Stimulated activated naive B cell treated with anti-CD40 and anti-IgM and Interleukin-4, amounts not matched to agents 10 μg/mL and 1 μg/mL and 100 μg/mL, for 72 hours (primary cell): Measurements from ENCODE around the gene RIMS4.

Source experiments
- ATAC-seq, 2 donors: fragments of 150-1000 bp; cut with Tn5 transposase; replicated peaks; 2 replicates each; pipeline ENCODE4 v1.10.0; 2021; ENCODE audit warnings: moderate library complexity in 1 of 2
- DNase-seq: peaks from one replicate; pipeline ENCODE4 v3.0.0; 2021
- H3K27ac Mint-ChIP-seq: one replicate; pipeline ENCODE4 v1.8.0; 2022; ENCODE audit warnings: mild to moderate bottlenecking, mixed read lengths
- H3K27me3 Mint-ChIP-seq, 2 donors: one replicate each; pipeline ENCODE4 v1.8.0; 2022; ENCODE audit warnings: mixed read lengths in 2 of 2
- H3K36me3 Mint-ChIP-seq, 2 donors: one replicate each; pipeline ENCODE4 v1.8.0; 2022; ENCODE audit warnings: mixed read lengths in 2 of 2, mild to moderate bottlenecking in 1 of 2
- H3K4me1 Mint-ChIP-seq, 2 donors: one replicate each; pipeline ENCODE4 v1.8.0; 2022; ENCODE audit warnings: mixed read lengths in 2 of 2, mild to moderate bottlenecking in 1 of 2
- H3K4me3 Mint-ChIP-seq, 2 donors: one replicate each; pipeline ENCODE4 v1.8.0; 2022; ENCODE audit warnings: mild to moderate bottlenecking in 2 of 2, mixed read lengths in 2 of 2, moderate library complexity in 1 of 2
- H3K9me3 Mint-ChIP-seq, 2 donors: one replicate each; pipeline ENCODE4 v1.8.0; 2022; ENCODE audit warnings: mixed read lengths in 2 of 2, mild to moderate bottlenecking in 1 of 2

Gene RIMS4

DNA sequence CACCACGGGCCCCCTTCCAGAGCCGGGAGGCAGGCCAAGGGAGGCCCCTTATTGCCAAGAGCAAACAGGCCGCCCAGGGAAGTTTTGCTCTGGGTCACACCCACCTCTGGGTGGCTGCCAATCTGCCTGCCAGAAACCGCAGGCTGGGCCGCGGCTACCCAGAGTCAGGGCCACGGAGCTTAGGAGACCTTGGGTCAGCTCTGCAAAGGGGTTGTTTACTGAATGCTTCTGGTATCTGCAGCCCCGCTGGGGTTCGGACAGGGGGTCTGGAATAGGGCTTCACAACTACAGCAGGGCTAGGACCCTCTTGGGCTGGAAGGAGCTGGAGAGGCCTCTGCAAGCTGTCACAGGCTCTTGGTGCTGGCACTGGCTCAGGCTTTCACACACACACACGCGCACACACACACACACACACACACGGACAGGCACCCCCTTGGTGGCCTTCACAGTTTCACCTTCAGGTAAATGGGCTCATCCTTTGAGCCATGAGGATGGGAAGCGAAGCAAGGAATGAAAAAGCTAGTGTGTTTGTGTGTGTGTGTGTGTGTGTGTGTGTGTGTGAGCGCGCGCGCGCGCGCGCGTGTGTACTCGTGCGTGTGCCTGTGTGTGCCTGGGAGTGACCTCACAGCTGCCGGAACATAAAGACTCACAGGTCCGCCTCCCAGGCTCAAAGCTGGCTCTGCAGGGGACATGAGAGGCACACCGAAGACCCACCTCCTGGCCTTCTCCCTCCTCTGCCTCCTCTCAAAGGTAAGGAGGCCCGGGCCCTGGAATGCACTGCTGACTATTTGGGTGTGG is 95.4 kb downstream of the RIMS4 start, which contains the start of gene CCN5:
Gene CCN5, plus strand, starts transcription at position 669 of the 798 bp plus-strand sequence. Its CDS starts 22 bp downstream, at position 691.
- Mint-ChIP-seq H3K27ac (no peak within 1 kb of the TSS), H3K36me3 (no peaks in the 10 kb centered on the region), H3K9me3 (no peaks in the 10 kb centered on the region), H3K27me3 (peaks cover 0 to 6% of the 10 kb centered on the region in 2 donors), H3K4me1 (no peaks in the 10 kb centered on the region), H3K4me3 (no peak within 1 kb of the TSS)
- DNase-seq (no peak), ATAC-seq (peak in 1 of 2 donors; percentile 41)

DNA sequence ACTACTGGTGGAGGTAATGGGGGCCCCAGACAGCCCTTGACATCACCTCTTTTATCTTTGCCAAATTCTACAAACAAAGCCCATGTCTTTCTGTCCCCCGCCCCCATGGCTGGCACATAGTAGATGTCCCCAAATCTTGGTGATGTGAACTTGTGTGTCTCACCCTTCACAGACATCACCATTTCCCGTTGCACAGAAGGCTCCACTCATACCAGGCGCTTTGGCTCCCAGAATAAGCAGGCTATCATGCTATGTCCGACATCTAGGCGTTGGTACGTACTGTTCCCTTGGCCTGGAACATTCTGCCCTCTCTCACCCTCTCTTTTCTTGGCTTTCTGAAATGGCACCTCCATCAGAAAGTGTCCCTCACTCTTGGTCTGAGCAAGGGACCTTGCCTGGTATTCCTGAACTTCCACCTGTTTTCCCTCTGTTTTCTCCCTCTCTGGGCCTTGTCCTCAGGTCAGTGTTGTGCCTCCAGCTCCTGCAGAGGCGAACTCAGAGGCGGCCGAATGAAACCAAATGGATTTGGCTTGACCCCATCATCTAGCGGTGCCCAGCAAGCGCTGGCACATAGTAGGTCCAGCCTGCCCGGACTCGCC is 96.1 kb downstream of the RIMS4 start:
- no peak for ATAC-seq
- Mint-ChIP-seq H3K9me3 (no peaks in the 10 kb centered on the region), H3K4me1 (no peaks in the 10 kb centered on the region), H3K36me3 (no peaks in the 10 kb centered on the region), H3K4me3 (no peak overlapping the region), H3K27ac (no peak overlapping the region), H3K27me3 (peaks cover 0 to 6% of the 10 kb centered on the region in 2 donors)
- no peak for DNase-seq

DNA sequence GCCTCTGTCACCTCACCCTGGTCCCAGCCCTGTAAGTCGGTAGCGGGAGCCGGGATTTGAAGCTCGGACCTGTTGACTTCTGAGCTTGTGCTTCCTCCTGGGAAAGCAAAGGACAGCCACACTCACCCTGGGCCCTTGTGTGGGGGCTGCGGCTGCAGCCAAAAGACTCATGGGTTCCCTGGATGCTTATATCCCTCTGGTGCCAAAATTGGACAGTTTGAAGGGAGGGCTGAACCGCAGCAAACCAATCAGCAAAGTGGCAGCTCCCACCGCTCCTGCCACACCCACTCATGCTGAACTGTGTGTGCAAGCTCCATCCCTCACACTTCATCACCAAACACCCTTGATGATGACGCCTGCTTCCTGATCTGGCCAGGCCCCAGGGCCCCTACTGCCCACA is 99.1 kb downstream of the RIMS4 start:
- Mint-ChIP-seq H3K9me3 (no peaks in the 10 kb centered on the region), H3K27ac (no peak overlapping the region), H3K27me3 (peaks cover 0 to 6% of the 10 kb centered on the region in 2 donors), H3K36me3 (no peaks in the 10 kb centered on the region), H3K4me1 (no peaks in the 10 kb centered on the region), H3K4me3 (no peak overlapping the region)
- no peak for DNase-seq
- no peak for ATAC-seq

DNA sequence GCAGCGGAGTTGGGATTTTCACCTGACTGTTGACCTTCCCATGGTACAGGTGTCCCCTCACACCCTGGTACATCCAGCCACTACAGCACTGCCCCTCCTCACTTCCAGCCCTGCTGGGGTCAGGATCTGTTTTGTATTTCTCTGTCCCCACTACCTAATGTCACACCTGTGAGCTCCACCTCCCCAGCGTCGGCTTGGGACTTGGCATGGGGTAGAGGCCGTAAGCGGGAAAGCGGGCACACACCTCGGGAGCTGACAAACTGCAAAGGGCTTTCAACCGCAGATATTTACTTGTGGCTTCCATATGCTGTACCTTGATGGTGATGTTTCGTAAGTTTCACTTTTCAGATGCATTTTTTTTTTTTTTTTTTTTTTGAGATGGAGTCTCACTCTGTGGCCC is 100.5 kb downstream of the RIMS4 start:
- H3K4me3 Mint-ChIP-seq: no peak overlapping the region
- ATAC-seq (no peak), DNase-seq (no peak)
- no peaks in the 10 kb centered on the region for H3K36me3 Mint-ChIP-seq
- peaks cover 0 to 6% of the 10 kb centered on the region in 2 donors for H3K27me3 Mint-ChIP-seq
- H3K9me3 Mint-ChIP-seq: no peaks in the 10 kb centered on the region
- no peak overlapping the region for H3K27ac Mint-ChIP-seq
- no peaks in the 10 kb centered on the region for H3K4me1 Mint-ChIP-seq

DNA sequence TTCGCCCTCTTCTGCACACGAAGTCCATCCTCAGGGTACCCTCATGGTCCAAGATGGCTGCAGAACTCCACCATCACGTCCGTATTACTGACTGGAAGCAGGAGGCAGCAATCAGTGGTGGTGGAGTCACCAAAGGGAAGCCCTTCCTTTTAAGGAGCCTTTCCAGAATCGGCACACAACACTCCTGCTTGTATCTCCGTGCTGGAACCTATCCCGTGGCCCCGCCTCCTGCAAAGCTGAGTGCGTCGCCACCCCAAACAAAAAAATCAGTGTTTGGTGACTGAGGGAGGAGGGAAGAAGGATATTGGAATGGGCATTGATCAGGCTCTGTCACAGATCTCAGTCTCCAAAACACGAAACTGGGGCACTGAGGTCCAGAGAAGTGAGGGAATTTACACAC is 101.0 kb downstream of the RIMS4 start:
- Mint-ChIP-seq H3K27me3 (peaks cover 0 to 4% of the 10 kb centered on the region in 2 donors), H3K27ac (no peak overlapping the region), H3K9me3 (no peaks in the 10 kb centered on the region), H3K4me1 (no peaks in the 10 kb centered on the region), H3K36me3 (no peaks in the 10 kb centered on the region), H3K4me3 (no peak overlapping the region)
- ATAC-seq (no peak), DNase-seq (no peak)

DNA sequence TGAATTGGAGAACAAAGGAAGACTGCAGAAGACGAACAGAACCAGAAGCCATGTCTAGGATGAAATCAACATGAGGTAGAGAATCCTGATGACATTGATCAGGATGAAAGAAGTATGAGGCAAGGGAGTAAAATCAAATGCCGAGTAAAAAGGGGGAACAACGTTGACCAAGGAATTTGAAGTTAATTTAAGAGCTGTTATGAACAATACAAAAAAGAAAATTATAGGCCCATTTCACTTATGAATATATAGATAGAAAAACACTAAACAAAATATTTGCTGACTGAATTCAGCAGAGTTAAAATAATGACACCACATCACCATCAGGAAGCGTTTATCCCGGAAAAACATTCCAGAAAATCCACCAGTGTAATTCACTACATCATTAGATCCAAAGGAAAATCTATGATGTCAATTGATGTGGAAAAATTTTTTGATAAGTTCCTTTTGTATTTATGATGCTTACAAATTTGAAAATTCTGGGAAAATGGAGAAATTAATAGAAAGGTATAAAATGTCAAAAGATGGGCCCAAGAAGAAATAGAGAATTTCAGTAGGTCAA is 103.2 kb downstream of the RIMS4 start:
- Mint-ChIP-seq H3K9me3 (no peaks in the 10 kb centered on the region), H3K27me3 (no peaks in the 10 kb centered on the region), H3K36me3 (no peaks in the 10 kb centered on the region), H3K4me3 (no peak overlapping the region), H3K4me1 (peaks cover 9 to 16% of the 10 kb centered on the region in 2 donors), H3K27ac (no peak overlapping the region)
- ATAC-seq (no peak), DNase-seq (no peak)

DNA sequence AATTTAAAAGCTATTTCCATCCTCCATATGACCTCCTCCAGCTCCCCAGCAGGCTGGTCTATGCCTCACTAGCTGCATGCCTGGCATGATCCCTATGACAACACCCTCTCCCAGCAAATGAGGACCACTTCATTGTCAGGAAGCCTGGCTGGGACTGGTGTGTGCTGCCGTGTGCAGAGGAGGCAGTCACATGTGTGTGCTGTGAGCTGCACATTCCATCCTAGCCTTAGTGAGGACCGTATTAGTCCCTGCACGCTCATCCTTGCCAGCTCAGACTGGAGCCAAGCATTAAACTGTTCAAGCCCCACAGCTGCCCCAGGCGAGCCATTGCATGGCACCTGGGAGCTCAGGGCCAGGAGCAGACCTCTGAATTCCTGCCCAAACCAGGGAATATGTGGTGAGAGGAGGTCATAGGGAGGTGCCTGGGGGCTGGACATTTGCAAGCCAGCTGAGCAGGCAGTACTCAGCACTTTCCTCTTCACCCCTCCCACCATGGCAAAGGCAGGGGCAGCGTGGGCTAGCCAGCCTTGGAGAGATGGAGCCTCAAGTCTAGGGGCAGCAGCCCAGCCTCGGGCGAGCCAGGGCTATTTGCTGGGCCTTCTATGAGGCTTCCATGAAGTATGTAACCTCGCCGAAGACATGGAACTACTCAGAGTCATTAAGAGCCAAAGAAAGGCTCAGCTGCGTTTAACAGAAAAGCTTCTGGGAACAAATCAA is 103.9 kb downstream of the RIMS4 start:
- no peaks in the 10 kb centered on the region for H3K27me3 Mint-ChIP-seq
- H3K36me3 Mint-ChIP-seq: no peaks in the 10 kb centered on the region
- H3K9me3 Mint-ChIP-seq: no peaks in the 10 kb centered on the region
- peaks cover 9 to 16% of the 10 kb centered on the region in 2 donors for H3K4me1 Mint-ChIP-seq
- DNase-seq (no peak), ATAC-seq (no peak)
- no peak overlapping the region for H3K4me3 Mint-ChIP-seq
- H3K27ac Mint-ChIP-seq: peak overlapping the region; percentile 6

DNA sequence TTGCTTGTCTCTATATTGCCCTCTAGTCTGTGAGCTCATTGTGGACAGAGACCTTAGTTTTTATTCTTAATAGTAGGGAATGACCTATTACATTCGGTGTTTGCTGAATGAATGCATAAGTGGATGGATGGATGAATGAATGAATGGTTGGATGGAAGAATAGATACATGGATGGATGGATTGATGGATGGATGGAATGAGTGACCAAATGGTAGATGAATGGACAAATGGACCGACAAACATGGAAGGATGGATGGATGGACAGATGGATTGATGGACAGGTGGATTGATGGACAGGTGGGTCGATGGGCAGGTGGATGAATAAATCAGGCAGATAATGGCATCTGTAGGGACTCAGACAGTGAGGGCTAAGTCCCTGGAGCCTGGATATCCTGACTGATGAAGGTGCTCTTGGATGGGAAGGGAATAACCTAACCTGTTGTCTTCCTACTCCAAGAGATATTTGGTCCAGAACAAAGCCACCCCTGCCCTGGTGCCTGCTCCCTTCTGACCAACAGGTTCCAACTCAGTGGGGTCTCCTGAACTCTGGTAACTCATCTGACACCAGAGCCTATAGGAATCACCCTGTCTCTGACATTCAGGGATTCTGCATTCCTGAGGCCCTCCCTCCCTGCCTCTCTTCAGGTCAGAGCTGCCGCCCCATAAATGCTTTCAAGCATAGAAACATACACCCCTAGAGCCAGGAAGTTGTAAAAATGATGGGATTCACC is 104.8 kb downstream of the RIMS4 start:
- ATAC-seq (no peak), DNase-seq (no peak)
- no peak overlapping the region for H3K27ac Mint-ChIP-seq
- peaks cover 9 to 16% of the 10 kb centered on the region in 2 donors for H3K4me1 Mint-ChIP-seq
- H3K9me3 Mint-ChIP-seq: no peaks in the 10 kb centered on the region
- H3K36me3 Mint-ChIP-seq: no peaks in the 10 kb centered on the region
- H3K27me3 Mint-ChIP-seq: no peaks in the 10 kb centered on the region
- H3K4me3 Mint-ChIP-seq: no peak overlapping the region

DNA sequence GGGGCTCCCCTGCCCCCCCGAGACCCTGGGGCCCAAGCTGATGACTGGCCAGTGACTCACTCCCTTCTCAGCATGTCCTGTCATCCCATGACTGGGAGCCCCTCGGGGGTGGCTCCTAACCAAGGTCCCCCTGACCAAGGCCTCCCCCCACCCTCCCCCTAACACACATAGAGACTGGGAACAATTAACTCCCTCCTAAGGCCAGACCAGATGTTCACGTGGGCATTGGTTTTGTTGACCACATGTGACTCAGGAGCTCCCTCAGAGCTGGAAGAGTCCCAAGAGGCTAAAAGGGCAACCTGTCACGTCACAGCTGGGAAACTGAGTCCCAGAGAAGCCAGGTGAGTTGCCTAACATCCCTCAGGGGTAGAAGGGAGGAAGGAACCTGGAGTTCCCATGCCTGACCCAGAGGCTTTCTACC is 105.8 kb downstream of the RIMS4 start:
- Mint-ChIP-seq H3K4me1 (peaks cover 9 to 16% of the 10 kb centered on the region in 2 donors), H3K27ac (no peak overlapping the region), H3K4me3 (no peak overlapping the region), H3K27me3 (no peaks in the 10 kb centered on the region), H3K9me3 (no peaks in the 10 kb centered on the region), H3K36me3 (no peaks in the 10 kb centered on the region)
- DNase-seq (no peak), ATAC-seq (no peak)

DNA sequence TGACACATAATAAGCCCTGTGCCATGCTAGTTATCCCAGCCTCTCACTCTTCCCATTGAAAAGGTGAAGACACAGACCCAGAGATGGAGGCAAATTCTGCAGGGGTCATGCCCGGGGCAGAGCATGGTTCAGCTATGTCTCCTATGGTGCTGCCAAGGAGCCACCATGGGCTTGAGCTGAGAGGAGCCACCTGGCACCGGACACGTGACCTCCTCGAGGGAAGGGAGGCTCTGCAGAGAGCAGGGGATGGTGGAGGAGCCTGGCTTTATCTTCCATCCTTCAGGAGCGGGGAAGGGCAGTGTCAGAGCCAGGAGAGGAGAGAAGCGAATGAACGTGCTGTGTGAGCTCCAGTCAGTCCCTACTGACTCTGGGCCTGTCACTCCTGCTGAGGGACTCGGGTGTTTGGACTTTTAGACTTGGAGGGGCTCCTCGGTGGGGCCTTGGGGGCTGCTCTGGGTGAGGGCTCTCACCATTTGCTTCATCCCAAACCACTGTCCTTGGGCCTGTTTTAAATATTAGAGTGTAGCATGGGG is 106.3 kb downstream of the RIMS4 start:
- no peak for ATAC-seq
- no peaks in the 10 kb centered on the region for H3K9me3 Mint-ChIP-seq
- H3K4me3 Mint-ChIP-seq: no peak overlapping the region
- DNase-seq: no peak
- H3K4me1 Mint-ChIP-seq: peaks cover 9 to 16% of the 10 kb centered on the region in 2 donors
- H3K36me3 Mint-ChIP-seq: no peaks in the 10 kb centered on the region
- H3K27ac Mint-ChIP-seq: no peak overlapping the region
- H3K27me3 Mint-ChIP-seq: no peaks in the 10 kb centered on the region

DNA sequence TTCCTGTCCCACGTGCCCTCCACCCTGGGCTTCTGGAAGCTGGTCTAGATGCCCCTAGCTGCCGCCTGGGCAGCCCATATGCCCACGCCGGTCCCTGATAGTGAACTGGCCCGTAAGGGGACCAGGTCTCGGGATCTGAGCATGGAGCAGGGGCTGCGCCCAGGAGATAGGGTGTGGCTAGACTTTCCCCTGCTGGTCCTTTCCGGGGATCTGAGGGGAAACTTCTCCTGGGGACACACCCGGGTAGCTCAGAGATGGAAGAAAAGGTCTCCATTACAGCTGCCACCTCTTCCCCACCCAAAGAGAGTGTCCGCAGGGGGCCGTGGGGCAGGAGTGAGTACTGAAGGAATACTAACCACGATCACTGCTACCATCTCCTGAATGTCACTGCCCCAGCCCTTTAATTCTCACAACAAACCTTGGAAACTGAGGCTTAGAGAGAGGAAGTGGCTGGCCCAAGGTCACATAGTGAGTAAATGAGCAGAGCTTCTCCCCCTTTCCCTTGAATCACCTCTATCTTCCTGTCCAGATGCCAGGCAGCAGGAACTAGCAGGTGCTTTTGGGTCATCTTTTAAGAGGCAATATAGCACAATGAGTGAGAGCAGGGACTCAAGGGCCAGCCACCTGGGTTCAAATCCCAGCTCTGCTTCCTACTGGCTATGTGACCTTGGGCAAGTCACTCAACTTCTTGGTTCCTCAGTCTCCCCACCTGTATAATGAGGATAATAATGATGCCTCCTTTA is 107.0 kb downstream of the RIMS4 start:
- ATAC-seq (peak in 1 of 2 donors; percentile 4), DNase-seq (no peak)
- no peaks in the 10 kb centered on the region for H3K27me3 Mint-ChIP-seq
- H3K27ac Mint-ChIP-seq: no peak overlapping the region
- H3K4me3 Mint-ChIP-seq: no peak overlapping the region
- no peaks in the 10 kb centered on the region for H3K9me3 Mint-ChIP-seq
- peaks cover 9 to 16% of the 10 kb centered on the region in 2 donors for H3K4me1 Mint-ChIP-seq
- H3K36me3 Mint-ChIP-seq: no peaks in the 10 kb centered on the region

DNA sequence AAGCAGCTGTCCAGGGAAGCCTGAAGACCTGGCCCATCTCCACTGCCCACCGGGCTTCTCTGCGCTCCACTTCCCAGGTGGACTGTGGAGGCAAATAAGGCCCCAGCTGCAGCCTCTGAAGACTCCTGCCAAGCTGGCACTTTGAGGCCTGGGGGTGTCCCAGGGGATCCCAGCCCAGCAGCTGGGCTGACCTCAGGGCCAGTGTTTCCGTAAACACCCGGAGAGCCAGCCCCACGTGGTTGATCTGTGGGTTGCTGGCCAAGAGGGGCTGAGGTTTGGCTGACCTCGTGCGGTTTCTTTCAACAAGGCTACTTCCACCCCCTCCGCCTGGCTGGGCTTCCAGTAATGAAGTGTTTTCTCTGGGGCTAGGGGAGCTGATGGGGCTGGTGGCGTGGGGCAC is 107.6 kb downstream of the RIMS4 start:
- Mint-ChIP-seq H3K4me1 (peaks cover 9 to 16% of the 10 kb centered on the region in 2 donors), H3K36me3 (no peaks in the 10 kb centered on the region), H3K27ac (no peak overlapping the region), H3K4me3 (no peak overlapping the region), H3K27me3 (no peaks in the 10 kb centered on the region), H3K9me3 (no peaks in the 10 kb centered on the region)
- ATAC-seq (peak; percentile 83 to 84), DNase-seq (peak; percentile 35)

DNA sequence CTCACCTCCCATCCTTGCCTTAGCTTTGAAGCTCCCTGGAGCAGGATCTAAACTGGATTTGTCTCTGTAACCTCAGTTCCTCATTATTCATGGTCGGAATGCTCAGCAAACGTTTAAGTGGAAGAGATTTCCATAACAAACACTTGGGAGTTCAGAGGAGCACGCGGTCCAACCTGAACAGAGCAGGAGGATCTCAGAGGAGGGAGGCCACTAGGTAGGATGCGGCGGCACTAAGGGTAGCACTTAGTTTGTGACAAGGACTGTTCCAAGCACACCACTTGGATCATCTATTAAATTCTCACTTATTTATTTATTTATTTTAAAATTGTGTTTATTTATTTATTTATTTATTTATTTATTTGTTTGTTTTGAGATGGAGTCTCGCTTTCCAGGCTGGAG is 108.5 kb downstream of the RIMS4 start:
- DNase-seq (no peak), ATAC-seq (no peak)
- H3K4me1 Mint-ChIP-seq: peaks cover 13 to 22% of the 10 kb centered on the region in 2 donors
- H3K27ac Mint-ChIP-seq: no peak overlapping the region
- H3K27me3 Mint-ChIP-seq: no peaks in the 10 kb centered on the region
- no peaks in the 10 kb centered on the region for H3K9me3 Mint-ChIP-seq
- no peaks in the 10 kb centered on the region for H3K36me3 Mint-ChIP-seq
- H3K4me3 Mint-ChIP-seq: no peak overlapping the region
